Uterus (tissue), 2 donors: ENCODE measurements around the gene HCRTR1.

Experiments used
- CTCF ChIP-seq, 4 experiments: fragments of 200-600 bp in 2 of 4; fragments of 450-650 bp in 2 of 4; sonication (generic) in 2 of 4; IDR thresholded peaks; one replicate each; pipeline ENCODE4 v1.5.1; 2016 to 2019; ENCODE audit warnings: antibody characterized with exemption in 4 of 4, mild to moderate bottlenecking in 2 of 4, moderate library complexity in 1 of 4
- POLR2A ChIP-seq, 2 donors: fragments of 450-650 bp; IDR thresholded peaks; one replicate each; pipeline ENCODE4 v1.6.1; 2016; ENCODE audit warnings: antibody characterized with exemption in 2 of 2, mild to moderate bottlenecking in 1 of 2, moderate library complexity in 1 of 2

- no peak for TF ChIP-seq CTCF (IDR thresholded peaks at IDR 0.05)
- TF ChIP-seq POLR2A (IDR thresholded peaks at IDR 0.05) = no peak
Observed at GRCh38 chr1:31655756-31656155, 38.3 kb downstream of the HCRTR1 start.
